Dedifferentiated amniotic fluid mesenchymal stem cell (primary cell): Measurements from ENCODE around the gene CHST12.

ENCODE experiments used
- DNase-seq: peaks from one replicate; pipeline ENCODE4 v3.0.0-alpha.2; 2016; ENCODE audit errors: extremely low spot score

The CHST12 gene

DNA sequence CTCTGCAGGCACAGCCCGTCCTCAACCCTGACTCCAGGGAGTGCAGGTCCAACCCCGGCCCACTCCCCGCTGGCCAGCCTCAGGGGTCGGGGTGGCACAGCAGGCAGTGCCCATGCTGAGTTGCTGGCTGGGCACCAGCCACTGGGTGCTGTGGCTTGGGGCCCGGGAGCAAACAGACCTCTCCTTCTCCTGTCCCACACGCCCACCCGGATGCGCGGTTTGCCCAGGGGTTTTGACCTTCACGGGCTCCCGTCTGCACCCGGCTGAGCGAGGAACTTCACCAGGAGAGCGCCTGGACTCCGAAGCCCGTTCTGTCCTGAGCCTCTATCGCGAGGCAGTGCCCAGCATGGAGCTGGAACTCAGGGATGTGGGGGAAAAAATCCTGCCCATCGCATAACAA, 75.4 kb downstream of the CHST12 start:
- DNase-seq: no peak

DNA sequence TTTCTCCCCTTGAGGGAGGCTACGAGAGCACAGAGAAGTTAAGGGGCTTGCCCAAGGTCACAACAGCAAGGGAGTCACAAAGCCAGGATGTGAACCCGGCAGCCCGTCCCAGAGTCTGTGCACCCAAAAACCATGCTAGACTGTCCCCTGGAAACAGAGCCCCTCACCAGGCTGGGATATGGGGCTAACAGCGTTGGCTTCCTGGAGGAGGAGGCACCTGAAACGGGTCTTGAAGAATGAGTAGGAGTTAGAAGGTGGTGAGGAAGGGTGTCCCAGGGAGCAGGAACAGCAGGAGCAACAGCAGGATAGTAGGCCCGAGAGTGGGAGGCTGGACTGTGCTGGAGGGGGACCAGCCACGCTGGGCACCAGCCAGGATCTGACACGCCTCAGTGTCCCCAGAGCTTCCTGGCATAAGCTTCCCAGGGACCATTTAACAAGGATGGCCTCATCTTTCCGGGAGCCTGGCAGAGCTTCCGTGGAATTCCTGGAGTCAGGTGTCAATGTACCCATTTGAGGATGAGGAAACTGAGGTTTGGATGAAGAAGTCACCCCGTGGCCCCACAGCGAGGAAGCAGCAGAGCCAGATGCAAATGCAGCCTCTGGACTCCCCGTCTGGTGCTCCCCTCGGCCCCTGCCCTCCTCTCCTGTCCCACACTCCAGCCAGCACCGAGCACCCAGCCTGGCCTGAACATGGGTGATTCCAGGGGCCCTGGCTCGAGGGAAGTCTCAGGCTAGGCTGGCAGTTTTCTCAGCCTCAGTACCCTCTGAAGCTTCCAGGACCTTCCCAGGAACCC, 76.1 kb downstream of the CHST12 start:
- DNase-seq: no peak

DNA sequence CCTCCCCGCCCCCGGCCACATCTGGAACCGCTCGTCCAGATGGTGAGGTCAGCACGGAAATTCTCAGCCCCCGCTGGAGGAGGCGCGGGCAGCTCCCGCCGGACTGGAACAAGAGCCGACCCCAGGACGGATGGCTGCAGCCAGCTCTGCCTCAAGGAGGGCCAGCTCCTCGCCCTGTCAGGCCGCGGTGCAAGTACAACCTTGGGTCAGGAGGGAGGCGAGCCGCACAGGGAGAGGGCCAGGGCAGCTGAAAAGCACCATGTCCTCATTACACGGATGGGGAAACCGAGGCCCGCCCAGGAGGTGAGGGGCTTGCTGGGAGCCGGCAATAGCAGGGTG, 76.6 kb downstream of the CHST12 start:
- no peak for DNase-seq

DNA sequence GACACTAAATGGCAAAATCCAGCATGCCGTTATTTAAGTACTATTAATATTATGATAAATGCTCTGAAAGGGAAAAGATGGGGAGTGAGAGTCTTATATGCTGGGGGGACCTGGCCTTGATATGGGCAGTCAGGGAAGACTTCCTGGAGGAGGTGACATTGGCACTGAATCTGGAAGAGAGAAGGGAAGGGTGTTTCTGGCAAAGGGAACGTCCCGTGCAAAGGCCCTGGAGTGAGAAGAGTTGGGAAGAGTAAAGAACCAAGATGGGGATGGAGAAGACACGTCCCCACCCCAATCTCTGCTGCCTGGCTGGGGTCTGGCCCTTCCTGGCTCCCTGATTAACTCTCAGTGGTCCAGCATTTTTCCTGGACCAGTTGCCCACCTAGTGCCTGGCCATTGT, 77.8 kb downstream of the CHST12 start:
- DNase-seq: no peak

DNA sequence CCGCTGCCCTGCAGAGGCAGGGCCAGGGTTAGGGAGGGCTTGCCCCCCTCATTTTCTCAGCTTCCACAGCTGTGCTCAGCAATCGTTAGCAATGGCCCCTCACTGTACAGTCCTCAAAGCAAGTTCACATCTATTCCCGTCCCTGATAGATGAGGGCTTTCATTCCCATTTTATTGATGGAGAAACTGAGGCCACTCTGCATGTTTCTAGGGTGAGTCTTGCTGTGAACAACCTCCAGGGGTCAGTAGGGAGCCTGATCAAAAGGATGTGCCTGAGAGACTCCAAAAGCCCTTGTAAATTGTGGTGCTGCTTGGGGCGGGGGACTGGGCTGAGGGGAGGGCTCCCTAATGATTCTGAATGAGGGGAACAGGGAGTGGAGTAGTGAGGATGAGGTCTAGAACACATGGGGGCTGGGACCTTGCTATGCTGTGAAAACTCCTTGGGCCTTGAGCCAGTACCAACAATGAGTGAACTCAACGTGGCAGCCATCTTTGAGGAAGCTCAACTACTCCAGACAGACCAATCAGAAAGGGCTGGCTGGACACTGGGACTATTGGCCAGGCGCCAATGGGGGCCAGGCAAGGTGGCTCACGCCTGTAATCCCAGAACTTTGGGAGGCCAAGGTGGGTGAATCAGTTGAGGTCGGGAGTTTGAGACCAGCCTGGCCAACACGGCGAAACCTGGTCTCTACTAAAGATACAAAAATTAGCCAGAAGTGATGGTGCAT, 79.5 kb downstream of the CHST12 start:
- no peak for DNase-seq

DNA sequence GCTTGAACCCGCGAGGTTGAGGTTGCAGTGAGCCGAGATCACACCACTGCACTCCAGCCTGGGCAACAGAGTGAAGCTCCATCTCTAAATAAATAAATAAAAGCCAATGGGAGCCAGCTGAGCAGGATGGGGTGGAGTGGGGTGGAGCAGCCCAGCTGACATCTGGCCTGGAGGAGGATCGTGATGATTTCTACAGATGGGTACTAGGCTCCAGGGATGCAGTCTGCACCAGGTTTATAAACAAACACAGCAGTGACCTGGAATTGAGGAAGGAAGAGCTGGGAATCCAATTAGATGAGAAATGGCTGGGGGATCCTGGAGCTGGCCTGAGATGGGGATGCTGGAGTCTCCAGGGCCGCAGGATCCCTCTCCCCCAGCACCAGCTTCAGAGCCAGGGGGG, 80.1 kb downstream of the CHST12 start:
- no peak for DNase-seq

DNA sequence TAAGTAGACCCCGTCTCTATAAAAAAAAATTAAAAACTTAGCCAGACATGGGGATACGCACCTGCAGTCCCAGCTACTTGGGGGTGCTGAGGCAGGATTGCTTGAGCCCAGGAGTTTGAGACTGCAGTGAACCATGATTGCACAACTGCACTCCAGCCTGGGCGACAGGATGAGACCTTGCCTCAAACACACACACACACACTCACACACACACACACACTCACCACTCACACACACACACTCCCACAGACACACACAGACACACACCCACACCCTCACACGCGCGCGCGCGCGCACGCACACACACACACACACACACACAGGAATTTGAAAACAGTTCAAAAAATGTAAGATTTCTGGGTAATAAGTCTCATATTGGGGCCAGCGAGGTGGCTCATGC, 81.5 kb downstream of the CHST12 start:
- no peak for DNase-seq

DNA sequence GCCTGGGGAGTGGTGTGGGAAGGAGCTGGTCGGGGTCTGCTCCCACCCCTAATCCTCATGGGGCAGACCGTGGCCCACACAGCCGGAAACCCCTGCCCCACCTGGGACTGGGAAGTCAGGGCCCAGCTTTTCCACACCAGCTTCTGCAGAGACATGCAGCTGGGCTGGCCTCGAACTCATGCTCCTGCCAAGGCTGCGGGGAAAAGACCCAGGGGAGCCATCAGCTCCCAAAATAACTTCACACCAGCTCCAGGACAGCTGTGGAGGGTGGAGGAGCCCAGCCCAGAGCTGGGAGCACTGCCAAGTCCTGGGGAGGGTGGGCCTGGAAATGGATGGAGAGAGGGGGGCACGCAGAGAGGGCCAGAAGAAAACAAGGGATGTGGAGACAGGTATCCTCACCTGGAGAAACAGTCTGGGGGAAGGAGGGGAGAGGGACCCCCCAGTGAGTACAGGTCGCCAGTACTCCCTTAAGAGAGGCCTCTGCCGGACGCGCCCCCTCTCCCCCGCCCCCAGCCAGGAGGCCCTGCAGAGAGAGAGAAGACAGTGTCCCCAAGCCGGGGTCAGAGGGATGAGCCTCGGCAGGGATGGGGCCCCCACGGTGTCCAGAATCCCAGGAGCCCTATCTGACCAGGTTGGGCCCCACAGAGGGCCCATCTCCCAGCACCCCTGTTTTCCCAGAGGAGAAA, 84.3 kb downstream of the CHST12 start:
- DNase-seq: no peak

DNA sequence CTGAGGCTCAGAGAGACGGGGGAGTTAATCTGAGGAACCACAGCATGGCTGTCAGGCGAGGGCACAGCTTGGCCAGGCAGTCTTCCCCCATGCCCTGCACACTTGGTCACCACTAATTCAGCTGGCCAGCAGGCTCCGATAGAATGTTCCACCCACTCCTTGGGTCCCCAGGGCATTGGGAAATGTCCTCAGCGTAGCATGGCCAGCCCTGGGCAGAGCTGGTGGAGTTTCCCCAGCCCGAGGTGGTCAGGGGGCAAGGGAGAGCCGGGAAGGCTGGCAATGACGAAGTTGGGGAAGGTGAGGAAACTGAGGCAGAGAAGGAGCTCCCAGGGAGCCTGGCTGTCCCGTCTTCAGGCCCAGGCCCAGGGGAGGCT, 84.8 kb downstream of the CHST12 start:
- no peak for DNase-seq

DNA sequence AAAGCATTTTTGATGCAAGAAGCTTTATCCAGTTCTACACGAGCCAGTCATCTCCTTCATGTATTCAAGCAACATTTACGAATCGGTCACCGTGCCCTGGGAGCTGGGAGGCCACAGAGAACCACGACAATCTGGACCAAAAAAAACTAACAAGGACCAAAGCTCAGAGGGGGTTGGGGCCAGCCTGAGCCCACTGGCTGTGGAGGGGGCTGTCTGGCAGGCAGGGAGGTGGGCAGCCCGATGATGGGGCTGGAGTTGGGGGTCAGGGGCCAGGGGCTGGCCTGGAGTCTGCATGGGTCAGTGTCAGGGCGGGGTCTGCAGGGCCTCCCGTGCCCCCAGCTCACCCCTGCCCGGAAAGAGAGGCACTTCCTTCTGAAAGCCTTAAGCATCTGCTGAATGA, 85.3 kb downstream of the CHST12 start:
- DNase-seq: no peak

DNA sequence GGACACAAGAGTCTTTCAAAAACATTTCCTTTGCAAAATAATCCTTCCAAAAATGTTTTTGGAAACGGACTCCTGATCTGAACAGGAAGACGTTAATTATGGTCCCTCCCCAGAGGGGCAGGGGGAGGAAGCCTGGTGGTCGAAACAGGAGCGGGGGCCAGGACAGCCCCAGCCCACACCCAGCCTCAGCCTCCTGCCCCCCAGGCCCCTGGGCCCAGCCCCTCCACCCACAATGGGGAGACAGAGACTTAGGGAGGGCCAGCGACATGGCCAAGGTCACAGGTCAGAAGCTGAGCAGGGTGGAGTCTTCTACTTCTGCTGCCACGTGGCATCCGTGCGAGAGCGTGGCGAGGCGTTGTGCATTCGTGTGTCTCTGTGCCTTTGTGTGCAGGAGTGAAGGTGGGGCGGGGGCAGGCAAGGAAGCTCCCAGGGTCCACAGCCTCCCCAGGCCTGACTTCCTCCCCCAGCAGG, 86.8 kb downstream of the CHST12 start:
- DNase-seq: no peak

DNA sequence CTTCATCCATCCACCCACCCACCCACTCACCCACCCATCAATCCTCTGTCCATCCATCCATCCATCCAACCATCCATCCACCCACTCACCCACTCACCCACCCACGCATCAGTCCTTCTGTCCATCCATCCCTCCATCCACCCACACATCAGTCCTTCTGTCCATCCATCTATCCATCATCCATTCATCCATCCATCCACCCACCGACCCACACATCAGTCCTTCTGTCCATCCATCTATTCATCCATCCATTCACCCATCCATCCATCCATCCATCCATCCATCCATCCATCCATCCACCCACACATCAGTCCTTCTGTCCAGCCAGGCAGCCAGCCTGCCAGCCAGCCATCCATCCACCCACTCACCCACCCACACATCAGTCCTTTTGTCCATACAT, 88.6 kb downstream of the CHST12 start:
- no peak for DNase-seq

DNA sequence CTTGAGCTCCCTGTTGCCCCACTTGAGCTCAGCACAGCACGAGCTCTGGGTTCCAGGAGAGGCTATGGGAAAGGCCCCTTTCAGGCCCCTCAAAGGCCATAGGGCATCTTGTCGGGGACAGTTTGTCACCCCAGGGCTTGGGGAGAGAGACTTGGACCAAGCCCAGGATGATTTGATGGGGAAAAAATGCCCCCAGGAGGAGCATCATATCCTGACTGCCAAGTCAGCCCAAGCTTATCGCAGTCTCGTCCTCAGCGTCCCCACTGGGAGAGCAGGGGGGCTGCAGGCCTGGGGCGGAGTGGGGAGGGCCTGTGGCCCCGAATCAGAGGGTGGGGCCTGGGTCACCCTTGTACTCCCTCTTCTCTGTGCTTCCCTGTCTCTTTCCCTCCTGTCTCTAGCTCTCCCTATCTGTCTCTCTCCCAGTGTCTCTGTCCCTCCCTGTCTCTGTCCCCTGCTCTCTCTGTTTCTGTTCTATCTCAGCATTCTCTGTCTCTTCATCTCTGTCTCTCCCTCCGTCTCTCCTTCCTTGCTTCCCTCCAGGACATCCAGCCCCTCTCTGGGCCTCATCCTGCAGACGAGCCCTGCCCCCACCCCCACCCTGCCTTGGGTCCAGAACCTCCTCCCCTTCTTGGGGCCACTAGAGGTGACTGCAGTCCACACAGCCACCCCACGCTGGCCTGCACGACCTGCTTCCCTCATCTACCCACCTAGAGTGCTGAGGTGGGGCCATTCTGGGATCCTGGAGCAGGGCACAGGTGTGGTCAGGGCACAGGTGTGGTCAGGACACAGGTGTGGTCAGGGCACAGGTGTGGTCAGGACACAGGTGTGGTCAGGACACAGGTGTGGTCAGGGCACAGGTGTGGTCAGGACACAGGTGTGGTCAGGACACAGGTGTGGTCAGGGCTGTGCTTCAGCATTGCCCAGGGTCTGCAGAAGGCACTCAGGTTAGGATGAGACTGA, 90.1 kb downstream of the CHST12 start:
- DNase-seq: no peak

DNA sequence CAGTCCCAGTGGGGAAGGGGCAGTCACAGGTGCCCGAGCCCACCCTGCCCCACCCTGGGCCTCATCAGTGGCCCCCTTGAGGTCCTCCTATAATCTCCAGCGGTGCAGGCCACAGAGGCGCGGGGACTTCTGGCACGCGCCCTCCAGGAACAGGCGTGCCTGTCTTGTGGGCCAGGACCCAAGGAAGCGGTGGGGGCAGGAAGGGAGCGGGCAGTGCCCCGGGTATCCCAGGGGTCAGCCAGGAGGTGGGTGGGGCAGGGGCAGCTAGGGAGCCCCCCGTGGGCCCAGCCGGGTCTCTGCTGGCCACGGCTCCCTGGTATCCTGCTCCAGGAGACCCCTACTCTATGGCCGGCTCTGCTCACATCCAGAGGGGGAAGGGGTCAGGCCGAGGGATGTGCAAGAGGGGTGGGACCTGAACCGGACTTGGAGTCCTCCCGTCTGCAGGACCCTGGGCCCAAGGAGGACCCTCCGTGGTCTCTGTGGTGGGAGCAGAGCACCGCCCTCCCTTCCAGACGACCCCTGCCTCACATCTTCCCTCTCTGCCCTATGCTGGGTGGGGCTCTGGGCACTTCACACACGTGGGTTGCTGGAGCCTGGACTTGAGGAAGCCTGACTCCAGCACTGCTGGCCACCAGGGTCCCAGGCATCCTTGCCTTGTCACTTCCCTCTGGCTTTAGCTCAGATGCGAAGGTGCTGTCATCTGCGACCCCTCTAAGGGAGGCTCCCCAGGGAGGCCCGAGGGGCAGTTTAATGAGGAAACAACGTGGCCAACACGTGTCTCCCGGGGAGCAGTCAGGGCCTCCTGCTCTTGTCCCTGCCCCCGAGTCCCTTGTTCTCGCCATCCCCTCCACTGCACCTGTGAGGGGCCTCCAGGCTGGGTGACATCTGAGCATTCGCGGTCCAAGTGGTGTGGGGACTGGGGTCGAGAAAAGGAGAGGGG, 91.0 kb downstream of the CHST12 start:
- DNase-seq: no peak

DNA sequence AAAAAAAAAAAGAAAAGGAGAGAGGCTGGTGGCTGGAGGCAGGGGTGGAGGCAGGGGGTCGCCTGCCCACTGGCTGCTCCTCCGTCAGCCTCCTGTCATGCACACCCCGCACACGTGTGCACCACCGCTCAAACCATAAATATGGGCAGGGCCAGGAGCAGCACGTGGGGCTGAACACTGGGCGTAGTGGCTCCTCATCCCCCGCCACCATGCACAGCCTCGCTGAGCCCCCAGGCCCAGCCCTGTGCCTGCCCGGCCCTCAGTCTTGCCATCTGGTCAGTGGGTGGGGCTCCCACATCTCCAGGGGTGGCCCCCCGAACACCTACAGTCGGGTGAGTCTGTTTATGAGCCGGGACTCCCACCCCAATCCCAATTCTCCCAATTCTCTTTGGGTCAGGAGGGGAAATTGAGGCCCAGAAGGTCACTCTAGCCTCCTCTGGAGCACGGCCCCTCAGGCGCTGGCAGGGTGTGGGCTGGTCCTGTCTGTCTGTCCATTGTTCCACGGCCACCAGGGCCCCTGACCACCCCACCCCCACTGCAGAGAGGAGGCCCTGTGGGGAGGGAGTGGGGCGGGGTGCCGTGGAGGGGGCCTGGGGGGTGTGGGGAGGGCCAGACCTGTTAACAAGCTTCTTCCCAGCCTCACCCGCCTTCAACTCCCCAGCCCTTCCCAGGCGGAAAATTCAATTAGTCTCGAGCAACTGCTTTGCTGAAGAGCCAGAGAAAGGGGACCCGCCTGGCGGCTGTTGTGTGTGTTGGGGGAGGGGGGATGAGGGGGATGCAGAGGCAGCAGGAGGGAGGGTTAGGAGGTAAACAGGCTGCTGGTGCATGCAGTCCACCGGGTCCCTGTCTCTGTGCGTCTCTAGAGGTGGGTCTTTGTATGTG, 92.2 kb downstream of the CHST12 start:
- DNase-seq: no peak

DNA sequence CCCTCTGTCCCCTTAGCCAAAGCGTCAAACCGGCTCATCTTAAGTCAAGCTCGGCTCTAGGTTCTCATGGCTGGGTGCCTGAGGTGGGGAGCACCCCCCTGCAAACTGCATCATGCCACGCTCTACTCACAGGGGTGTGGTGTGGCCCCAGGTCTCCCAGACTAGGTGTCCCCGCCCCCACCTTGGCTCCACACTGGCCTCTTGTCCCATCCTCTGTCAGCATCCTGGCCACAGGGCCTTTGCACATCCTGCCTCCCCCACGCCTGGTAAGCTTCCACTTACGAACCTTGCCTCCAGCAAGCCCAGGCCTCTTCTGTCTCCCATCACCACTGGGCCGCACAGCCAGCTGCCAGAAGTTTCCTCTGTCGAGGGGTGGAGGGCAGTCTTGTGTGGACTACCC, 93.0 kb downstream of the CHST12 start:
- DNase-seq: no peak

DNA sequence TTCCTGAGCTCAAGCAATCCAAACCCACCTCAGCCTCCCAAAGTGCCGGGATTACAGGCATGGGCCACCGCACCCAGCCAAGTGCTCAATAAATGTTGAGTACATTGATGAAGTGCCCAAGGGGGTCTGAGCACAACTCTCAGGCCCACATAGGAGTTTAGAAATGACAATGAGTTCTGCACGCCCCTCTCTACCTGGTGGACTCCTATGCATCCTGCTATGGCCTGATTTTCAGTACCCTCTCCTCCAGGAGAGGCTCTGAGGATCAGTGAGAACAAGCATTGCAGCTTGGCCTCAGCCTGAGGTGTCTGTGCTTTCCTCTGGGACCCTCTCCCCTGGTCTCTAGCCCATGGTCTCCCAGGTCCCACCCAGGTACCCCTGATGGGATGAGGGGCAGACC, 93.7 kb downstream of the CHST12 start:
- no peak for DNase-seq

DNA sequence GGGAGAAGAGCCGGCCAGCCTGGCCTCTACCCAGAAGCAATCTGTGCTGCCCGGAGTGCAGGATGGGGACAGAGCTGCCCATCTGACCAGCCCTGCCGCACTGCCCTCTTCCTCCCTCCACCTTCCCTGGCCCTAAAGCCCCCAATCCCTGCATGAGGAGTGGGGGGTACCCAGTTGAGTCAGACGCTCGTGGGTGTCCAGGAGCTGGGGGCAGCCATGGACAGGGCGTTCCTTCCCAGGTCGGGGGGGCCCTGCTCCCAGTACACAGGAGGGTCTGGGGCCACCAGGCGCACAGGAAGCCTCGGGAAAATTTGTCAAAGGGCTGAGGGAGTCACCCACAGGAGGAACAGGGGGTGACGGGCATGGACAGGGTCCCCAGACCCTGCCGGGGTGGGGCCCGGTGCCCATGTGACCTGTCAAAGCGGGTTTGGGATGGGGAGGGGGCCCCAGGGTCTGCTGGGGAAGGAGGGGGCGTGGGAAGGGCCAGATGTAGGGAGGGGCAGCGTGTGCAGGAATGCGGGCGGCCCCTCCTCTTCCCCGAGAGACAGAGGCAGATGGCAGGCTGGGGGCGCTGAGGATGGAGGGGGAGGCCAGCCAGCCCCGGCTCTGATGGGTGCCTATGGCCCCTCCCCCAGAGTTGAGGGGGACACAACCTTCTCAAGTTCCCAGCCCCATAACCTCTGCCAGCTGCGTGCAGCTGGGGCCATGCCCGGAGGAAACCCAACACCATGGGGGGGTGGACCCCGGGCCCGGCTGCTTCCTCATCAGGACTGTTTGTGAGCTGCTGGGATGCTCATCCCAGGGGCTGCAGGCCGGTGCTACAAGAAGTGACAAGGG, 94.3 kb downstream of the CHST12 start:
- DNase-seq: no peak
